Measurements from ENCODE around the gene BORA.
"Not testable (repeated sequence)": the region's sequence is repeated elsewhere in the genome, so short reads cannot be mapped to it uniquely, and the experiment has no call there.

BORA gene

DNA sequence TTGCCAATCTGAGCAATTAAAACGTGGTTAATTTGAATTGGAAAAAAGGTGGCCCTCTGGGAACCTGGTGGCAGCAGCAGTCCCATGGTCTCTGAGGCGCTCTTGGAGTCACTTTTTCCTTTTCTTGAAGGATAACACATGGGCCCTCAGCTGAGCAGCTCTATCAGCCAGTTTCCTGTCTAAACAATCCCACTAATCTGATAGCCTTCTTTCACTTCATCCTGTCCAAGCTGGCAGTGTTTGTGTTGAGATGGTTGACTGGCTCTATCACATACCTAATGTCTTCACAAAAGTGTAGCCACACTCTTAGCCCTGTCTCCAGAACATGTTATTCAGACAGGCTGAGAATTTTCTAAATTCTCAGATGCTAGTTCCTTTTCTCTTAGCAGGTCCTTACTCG is 10.9 kb upstream of the BORA start:
- H3K36me3 ChIP-seq (ENCODE audit: control insufficient read depth, insufficient read depth, low read length, severe bottlenecking) = peaks cover 17% of the 10 kb centered on the region
- no peak overlapping the region for H3K4me3 ChIP-seq (ENCODE audit: low read length)
- no peak overlapping the region for H3K9ac ChIP-seq (ENCODE audit: low read length)
- no peaks in the 10 kb centered on the region for H3K4me1 ChIP-seq (ENCODE audit: control insufficient read depth, insufficient read depth, low read length)
- no peaks in the 10 kb centered on the region for H3K9me3 ChIP-seq (ENCODE audit: control insufficient read depth, low read length)
- H3K27me3 ChIP-seq (replicated peaks; ENCODE audit: control insufficient read depth, insufficient read depth, low read length) = no peaks in the 10 kb centered on the region
- DNase-seq (ENCODE audit: low read depth) = no peak

DNA sequence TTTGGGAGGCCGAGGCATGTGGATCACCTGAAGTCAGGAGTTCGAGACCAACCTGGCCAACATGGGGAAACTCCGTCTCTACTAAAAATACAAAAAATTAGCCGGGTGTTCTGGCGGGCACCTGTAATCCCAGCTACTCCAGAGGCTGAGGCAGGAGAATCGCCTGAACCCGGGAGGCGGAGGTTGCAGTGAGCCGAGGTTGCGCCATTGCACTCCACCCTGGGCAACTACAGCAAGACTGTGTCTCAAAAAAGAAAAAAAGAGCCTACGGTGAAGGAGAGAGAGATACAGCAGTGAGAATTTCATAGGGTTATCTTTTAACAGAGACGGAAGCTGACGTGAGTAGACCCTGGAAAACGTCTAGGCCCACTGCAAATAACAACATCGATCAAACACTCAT is 1.5 kb upstream of the BORA start:
- not testable (repeated sequence) for H3K9me3 ChIP-seq (ENCODE audit: control insufficient read depth, low read length); DNase-seq (ENCODE audit: low read depth); H3K27me3 ChIP-seq (replicated peaks; ENCODE audit: control insufficient read depth, insufficient read depth, low read length); H3K36me3 ChIP-seq (ENCODE audit: control insufficient read depth, insufficient read depth, low read length, severe bottlenecking)
- Histone ChIP-seq H3K9ac (ENCODE audit: low read length) (peak overlapping the region; percentile 94), H3K4me1 (ENCODE audit: control insufficient read depth, insufficient read depth, low read length) (peaks cover 13% of the 10 kb centered on the region), H3K4me3 (ENCODE audit: low read length) (peak overlapping the region; percentile 95)

DNA sequence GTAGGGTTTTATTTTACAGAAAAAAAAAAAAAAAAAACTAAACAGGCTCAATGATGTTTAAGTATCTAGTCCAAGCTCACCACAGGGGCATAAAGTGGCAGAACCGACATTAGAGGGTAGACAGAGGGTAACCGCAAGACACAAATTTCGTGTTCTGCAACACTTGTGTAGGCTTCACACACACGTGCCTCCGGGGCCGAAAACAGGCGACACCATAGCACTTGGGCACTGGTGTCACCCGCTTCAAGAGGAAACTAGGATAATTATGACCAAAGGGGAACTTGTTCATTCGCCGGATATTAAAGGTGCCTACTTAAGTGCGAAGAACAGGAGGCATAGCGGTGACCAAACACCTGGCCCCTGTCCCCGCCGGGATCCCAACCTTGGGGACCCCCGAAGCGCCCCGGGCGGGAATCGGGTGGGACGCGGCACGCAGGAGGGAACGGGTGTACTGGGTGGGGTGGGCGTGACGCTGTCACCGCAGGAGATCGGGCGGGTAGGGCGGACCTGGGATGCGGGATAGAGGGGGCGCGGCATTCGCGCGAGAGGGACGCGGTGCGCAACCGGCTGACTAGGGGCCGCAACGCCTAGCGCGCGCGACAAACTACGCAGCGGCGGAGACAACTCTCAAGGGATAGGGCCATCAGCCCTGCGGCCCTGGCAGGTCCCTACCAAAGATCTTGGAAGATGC is 852 bp upstream of the BORA start:
- peaks cover 13% of the 10 kb centered on the region for H3K4me1 ChIP-seq (ENCODE audit: control insufficient read depth, insufficient read depth, low read length)
- peak overlapping the region; percentile 94 for H3K9ac ChIP-seq (ENCODE audit: low read length)
- H3K36me3 ChIP-seq (ENCODE audit: control insufficient read depth, insufficient read depth, low read length, severe bottlenecking) = no peaks in the 10 kb centered on the region
- DNase-seq (ENCODE audit: low read depth) = peak; percentile 66
- H3K4me3 ChIP-seq (ENCODE audit: low read length) = peak overlapping the region; percentile 95
- H3K27me3 ChIP-seq (replicated peaks; ENCODE audit: control insufficient read depth, insufficient read depth, low read length) = no peaks in the 10 kb centered on the region
- no peaks in the 10 kb centered on the region for H3K9me3 ChIP-seq (ENCODE audit: control insufficient read depth, low read length)

DNA sequence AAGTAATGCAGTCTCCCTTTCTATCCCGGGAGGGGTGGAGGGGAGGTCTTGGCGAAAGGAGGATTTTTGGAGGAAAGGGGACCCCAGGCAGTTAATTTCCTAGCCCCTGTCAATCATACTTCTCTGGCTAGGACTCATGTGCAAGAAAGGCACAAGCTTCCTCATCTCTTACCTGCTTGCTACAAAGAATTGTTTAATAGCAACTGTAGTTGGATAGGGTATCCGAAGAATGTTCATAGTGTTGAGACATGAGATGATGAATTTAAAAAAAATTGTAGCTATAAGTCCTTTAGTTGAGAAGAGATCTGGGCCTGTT is 525 bp downstream of the BORA start:
- Histone ChIP-seq H3K9ac (ENCODE audit: low read length) (peak overlapping the region; percentile 90), H3K4me1 (ENCODE audit: control insufficient read depth, insufficient read depth, low read length) (peaks cover 13% of the 10 kb centered on the region), H3K4me3 (ENCODE audit: low read length) (peak overlapping the region; percentile 95), H3K9me3 (ENCODE audit: control insufficient read depth, low read length) (no peaks in the 10 kb centered on the region), H3K36me3 (ENCODE audit: control insufficient read depth, insufficient read depth, low read length, severe bottlenecking) (no peaks in the 10 kb centered on the region), H3K27me3 (replicated peaks; ENCODE audit: control insufficient read depth, insufficient read depth, low read length) (no peaks in the 10 kb centered on the region)
- peak; percentile 18 for DNase-seq (ENCODE audit: low read depth)

DNA sequence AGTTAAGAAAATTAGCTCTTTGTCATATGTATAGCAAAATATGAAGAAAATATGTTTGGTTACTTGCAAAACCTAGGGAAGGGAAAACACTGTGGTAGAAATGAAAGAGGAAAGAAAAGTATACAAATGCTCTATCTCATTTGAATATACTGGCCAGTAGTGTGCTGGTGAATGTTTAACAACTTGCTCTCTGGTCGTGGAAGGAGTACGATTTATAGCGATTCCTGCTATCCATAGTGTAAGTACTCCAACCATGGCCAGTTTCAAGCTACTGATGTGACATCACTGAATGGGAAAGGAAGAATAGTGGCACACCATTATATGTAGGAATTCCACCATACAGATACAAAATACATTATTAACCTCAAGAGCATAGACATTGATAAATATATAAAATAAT is 9.3 kb downstream of the BORA start:
- H3K36me3 ChIP-seq (ENCODE audit: control insufficient read depth, insufficient read depth, low read length, severe bottlenecking) = no peaks in the 10 kb centered on the region

DNA sequence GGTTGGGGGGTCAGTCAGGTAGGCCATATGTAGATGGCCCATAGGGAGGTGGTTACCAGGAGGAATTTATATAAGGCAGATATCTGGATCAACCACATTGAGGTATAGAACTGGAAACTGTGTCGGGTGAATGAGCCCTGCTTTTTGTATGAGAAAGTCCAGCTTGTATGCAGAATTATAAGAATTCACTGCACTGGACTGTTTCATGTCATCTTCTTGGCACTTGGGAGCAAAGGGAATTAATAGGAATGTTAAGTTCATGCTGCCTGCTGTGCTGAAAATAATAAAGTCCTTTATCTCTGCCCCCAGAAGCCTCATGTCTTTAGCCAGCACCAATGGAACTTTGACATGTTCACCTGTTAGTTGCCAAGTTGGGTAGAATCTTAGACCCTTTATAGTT is 12.3 kb downstream of the BORA start:
- peaks cover 5% of the 10 kb centered on the region for H3K4me1 ChIP-seq (ENCODE audit: control insufficient read depth, insufficient read depth, low read length)
- H3K9ac ChIP-seq (ENCODE audit: low read length) = no peak overlapping the region
- H3K4me3 ChIP-seq (ENCODE audit: low read length) = no peak overlapping the region
- H3K36me3 ChIP-seq (ENCODE audit: control insufficient read depth, insufficient read depth, low read length, severe bottlenecking) = peaks cover 8% of the 10 kb centered on the region
- H3K27me3 ChIP-seq (replicated peaks; ENCODE audit: control insufficient read depth, insufficient read depth, low read length) = no peaks in the 10 kb centered on the region
- no peak for DNase-seq (ENCODE audit: low read depth)
- H3K9me3 ChIP-seq (ENCODE audit: control insufficient read depth, low read length) = no peaks in the 10 kb centered on the region

More for the DNA sequence above, 9.3 kb downstream of the BORA start:
- H3K27me3 ChIP-seq (replicated peaks; ENCODE audit: control insufficient read depth, insufficient read depth, low read length) = no peaks in the 10 kb centered on the region
- H3K4me1 ChIP-seq (ENCODE audit: control insufficient read depth, insufficient read depth, low read length) = no peaks in the 10 kb centered on the region
- H3K4me3 ChIP-seq (ENCODE audit: low read length) = no peak overlapping the region
- no peaks in the 10 kb centered on the region for H3K9me3 ChIP-seq (ENCODE audit: control insufficient read depth, low read length)
- H3K9ac ChIP-seq (ENCODE audit: low read length) = no peak overlapping the region
- no peak for DNase-seq (ENCODE audit: low read depth)

DNA sequence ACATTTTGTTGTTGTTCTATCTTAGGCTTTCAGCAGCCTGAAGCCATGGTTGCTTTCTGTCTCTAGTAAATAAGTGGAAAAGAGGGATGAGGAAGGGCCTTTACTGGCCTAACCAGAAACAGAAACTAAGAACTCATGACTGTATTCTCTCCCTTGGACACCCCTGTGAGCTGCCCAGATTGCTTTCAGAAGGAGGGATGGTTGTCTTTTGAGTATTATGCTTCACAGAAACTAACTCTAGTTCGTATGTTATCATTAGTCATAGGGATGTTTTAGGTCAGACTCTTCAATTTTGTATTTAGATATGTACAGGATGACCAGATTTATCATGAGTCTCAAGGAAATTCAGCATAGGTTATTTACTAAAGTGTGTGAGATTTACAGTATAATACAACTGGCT is 17.5 kb downstream of the BORA start:
- Histone ChIP-seq H3K27me3 (replicated peaks; ENCODE audit: control insufficient read depth, insufficient read depth, low read length) (no peaks in the 10 kb centered on the region), H3K9me3 (ENCODE audit: control insufficient read depth, low read length) (no peaks in the 10 kb centered on the region), H3K4me3 (ENCODE audit: low read length) (no peak overlapping the region), H3K36me3 (ENCODE audit: control insufficient read depth, insufficient read depth, low read length, severe bottlenecking) (peaks cover 30% of the 10 kb centered on the region), H3K4me1 (ENCODE audit: control insufficient read depth, insufficient read depth, low read length) (peaks cover 9% of the 10 kb centered on the region), H3K9ac (ENCODE audit: low read length) (no peak overlapping the region)
- no peak for DNase-seq (ENCODE audit: low read depth)

DNA sequence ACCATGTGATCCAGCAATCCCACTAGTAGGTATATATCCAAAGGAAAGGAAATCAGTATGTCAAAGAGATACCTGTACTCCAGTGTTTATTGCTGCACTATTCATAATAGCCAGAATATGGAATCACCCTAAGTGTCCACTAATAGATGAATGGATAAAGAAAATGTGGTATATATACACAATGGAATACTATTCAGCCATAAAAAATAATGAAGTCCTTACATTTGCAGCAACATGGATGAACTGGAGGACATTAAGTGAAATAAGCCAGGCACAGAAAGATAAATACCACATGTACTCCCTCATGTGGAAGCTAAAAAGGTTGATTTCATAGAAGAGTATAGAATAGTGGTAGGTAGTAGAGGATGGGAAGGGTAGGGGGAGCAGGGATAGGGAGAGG is 23.5 kb downstream of the BORA start:
- Histone ChIP-seq H3K9ac (ENCODE audit: low read length) (no peak overlapping the region), H3K36me3 (ENCODE audit: control insufficient read depth, insufficient read depth, low read length, severe bottlenecking) (peaks cover 77% of the 10 kb centered on the region), H3K27me3 (replicated peaks; ENCODE audit: control insufficient read depth, insufficient read depth, low read length) (no peaks in the 10 kb centered on the region), H3K4me3 (ENCODE audit: low read length) (no peak overlapping the region), H3K4me1 (ENCODE audit: control insufficient read depth, insufficient read depth, low read length) (no peaks in the 10 kb centered on the region), H3K9me3 (ENCODE audit: control insufficient read depth, low read length) (no peaks in the 10 kb centered on the region)
- no peak for DNase-seq (ENCODE audit: low read depth)

DNA sequence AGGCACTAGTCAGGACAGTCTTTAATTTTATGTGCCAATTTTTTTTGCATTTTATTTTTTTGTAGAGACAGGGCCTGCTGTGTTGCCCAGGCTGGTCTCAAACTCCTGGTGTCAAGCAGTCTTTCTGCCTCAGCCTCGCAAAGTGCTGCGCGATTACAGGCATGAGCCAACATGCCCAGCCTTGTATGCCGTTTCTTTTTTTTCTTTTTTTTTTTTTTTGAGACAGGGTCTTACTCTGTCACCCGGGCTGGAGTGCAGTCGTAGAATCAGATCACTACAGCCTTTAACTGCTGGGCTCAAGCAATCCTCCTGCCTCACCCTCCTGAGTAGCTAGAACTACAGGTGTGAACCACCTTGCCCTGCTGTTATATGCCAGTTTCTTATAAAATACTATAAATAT is 26.4 kb downstream of the BORA start:
- Histone ChIP-seq H3K9ac (ENCODE audit: low read length) (no peak overlapping the region), H3K4me1 (ENCODE audit: control insufficient read depth, insufficient read depth, low read length) (no peaks in the 10 kb centered on the region), H3K9me3 (ENCODE audit: control insufficient read depth, low read length) (no peaks in the 10 kb centered on the region), H3K36me3 (ENCODE audit: control insufficient read depth, insufficient read depth, low read length, severe bottlenecking) (peaks cover 91% of the 10 kb centered on the region), H3K27me3 (replicated peaks; ENCODE audit: control insufficient read depth, insufficient read depth, low read length) (no peaks in the 10 kb centered on the region), H3K4me3 (ENCODE audit: low read length) (no peak overlapping the region)
- DNase-seq (ENCODE audit: low read depth) = no peak

DNA sequence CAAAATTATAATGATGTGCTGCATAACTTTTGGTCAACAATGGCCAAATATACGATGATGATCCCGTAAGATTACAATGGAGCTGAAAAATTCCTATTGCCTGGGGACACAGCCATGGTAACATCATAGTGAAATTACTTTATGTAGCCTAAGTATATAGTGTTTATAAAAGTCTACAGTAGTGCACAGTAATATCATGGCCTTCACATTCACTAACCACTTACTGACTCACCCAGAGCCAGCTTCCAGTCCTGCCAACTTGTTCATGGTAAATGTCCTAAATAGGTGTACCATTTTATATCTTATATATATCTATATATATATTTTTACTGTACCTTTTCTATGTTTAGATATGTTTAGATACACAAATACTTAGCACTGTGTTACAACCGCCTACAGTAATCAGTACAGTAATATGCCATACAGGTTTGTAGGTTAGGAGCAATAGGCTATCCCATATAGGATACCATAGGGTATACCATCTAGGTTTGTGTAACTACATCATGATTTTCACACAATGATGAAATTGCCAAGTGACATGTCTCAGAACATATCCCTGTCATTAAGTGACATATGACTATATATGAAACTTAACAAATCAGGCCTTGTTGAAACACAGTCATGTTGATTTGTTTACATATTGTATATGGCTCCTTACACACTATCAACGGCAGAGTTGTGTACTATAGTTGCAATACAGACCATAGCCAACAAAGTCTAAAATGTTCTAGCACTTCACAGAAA is 30.2 kb downstream of the BORA start:
- DNase-seq (ENCODE audit: low read depth) = no peak
- Histone ChIP-seq H3K4me1 (ENCODE audit: control insufficient read depth, insufficient read depth, low read length) (peaks cover 3% of the 10 kb centered on the region), H3K9me3 (ENCODE audit: control insufficient read depth, low read length) (no peaks in the 10 kb centered on the region), H3K36me3 (ENCODE audit: control insufficient read depth, insufficient read depth, low read length, severe bottlenecking) (peaks cover 99% of the 10 kb centered on the region), H3K9ac (ENCODE audit: low read length) (no peak overlapping the region), H3K27me3 (replicated peaks; ENCODE audit: control insufficient read depth, insufficient read depth, low read length) (no peaks in the 10 kb centered on the region), H3K4me3 (ENCODE audit: low read length) (no peak overlapping the region)

DNA sequence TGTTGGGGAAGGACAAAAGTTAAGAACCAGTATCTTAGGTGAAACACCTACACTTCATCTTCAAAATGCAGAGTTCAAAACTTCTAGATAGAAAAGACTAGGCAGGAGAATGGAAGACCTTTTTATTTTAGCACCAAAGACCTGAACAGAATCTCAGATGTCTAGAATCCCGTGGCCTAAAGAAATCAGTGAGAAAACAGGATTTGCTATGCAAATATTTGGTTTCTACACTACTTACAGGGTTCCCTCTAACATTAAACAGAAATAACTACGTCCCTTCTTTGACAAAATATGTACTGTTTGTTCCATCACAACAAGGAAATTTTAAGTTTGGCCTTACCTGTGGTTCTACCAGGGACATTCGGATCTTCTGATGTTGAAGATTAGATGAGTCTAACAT is 32.5 kb downstream of the BORA start:
- peaks cover 95% of the 10 kb centered on the region for H3K36me3 ChIP-seq (ENCODE audit: control insufficient read depth, insufficient read depth, low read length, severe bottlenecking)

More for the DNA sequence above, 32.5 kb downstream of the BORA start:
- Histone ChIP-seq H3K9me3 (ENCODE audit: control insufficient read depth, low read length) (no peaks in the 10 kb centered on the region), H3K9ac (ENCODE audit: low read length) (no peak overlapping the region), H3K27me3 (replicated peaks; ENCODE audit: control insufficient read depth, insufficient read depth, low read length) (no peaks in the 10 kb centered on the region), H3K4me3 (ENCODE audit: low read length) (no peak overlapping the region), H3K4me1 (ENCODE audit: control insufficient read depth, insufficient read depth, low read length) (peaks cover 18% of the 10 kb centered on the region)
- DNase-seq (ENCODE audit: low read depth) = no peak
